H9 (cell line): Measurements from ENCODE around the gene AQP2. TPM values are rescaled to one million over a fixed set of nuclear protein-coding genes. Genes with fewer than 3 reads are reported as not detected.

Experiments used
- DNase-seq: peaks from one replicate; pipeline ENCODE4 v3.0.0-alpha.2; 2017
- H2AFZ ChIP-seq: one replicate; pipeline ENCODE4 v1.6.1; 2013; ENCODE audit warnings: mild to moderate bottlenecking, low read length, control low read depth, moderate library complexity
- H2AK5ac ChIP-seq: 2 replicates; pipeline ENCODE4 v1.6.1; 2013; ENCODE audit warnings: low read length, control low read depth, mixed read lengths; ENCODE audit not compliant: insufficient read length
- H2BK120ac ChIP-seq: one replicate; pipeline ENCODE4 v1.6.1; 2013; ENCODE audit warnings: low read depth, mild to moderate bottlenecking, low read length, control low read depth, inconsistent platforms; ENCODE audit not compliant: poor library complexity, severe bottlenecking
- H2BK12ac ChIP-seq: 2 replicates; pipeline ENCODE4 v1.6.1; 2013; ENCODE audit warnings: low read length, control low read depth, mixed read lengths, low read depth; ENCODE audit not compliant: insufficient read length
- H2BK15ac ChIP-seq: 2 replicates; pipeline ENCODE4 v1.6.1; 2013; ENCODE audit warnings: low read depth, low read length, control low read depth
- H2BK20ac ChIP-seq: one replicate; pipeline ENCODE4 v1.6.1; 2013; ENCODE audit warnings: low read depth, mild to moderate bottlenecking, low read length, control low read depth, inconsistent platforms; ENCODE audit not compliant: poor library complexity, severe bottlenecking
- H2BK5ac ChIP-seq: 2 replicates; pipeline ENCODE4 v1.6.1; 2013; ENCODE audit warnings: low read length, control low read depth, mixed read lengths; ENCODE audit not compliant: insufficient read length
- H3K14ac ChIP-seq: 2 replicates; pipeline ENCODE4 v1.6.1; 2013; ENCODE audit warnings: low read length, control low read depth; ENCODE audit not compliant: insufficient read depth
- H3K18ac ChIP-seq: 2 replicates; pipeline ENCODE4 v1.6.1; 2013; ENCODE audit warnings: low read depth, mild to moderate bottlenecking, mixed read lengths, low read length, control low read depth; ENCODE audit not compliant: insufficient read length
- H3K23ac ChIP-seq: 2 replicates; pipeline ENCODE4 v1.6.1; 2013; ENCODE audit warnings: low read length, control low read depth, mixed read lengths, low read depth; ENCODE audit not compliant: insufficient read length
- H3K23me2 ChIP-seq: 2 replicates; pipeline ENCODE4 v1.6.1; 2013; ENCODE audit warnings: low read depth, mild to moderate bottlenecking, mixed read lengths, low read length, control low read depth; ENCODE audit not compliant: insufficient read length, poor library complexity, severe bottlenecking
- H3K27ac ChIP-seq: 2 replicates; pipeline ENCODE4 v1.5.1; 2013; ENCODE audit warnings: low read length, control low read depth, mixed read lengths, low read depth; ENCODE audit not compliant: insufficient read length
- H3K27me3 ChIP-seq: 2 replicates; pipeline ENCODE4 v1.6.1; 2013; ENCODE audit warnings: low read length, control low read depth, inconsistent platforms; ENCODE audit not compliant: insufficient read depth
- H3K4ac ChIP-seq: 2 replicates; pipeline ENCODE4 v1.6.1; 2013; ENCODE audit warnings: low read depth, mild to moderate bottlenecking, control low read depth, inconsistent platforms, low read length, moderate library complexity
- H3K4me1 ChIP-seq: 2 replicates; pipeline ENCODE4 v1.6.1; 2013; ENCODE audit warnings: low read length, control low read depth, inconsistent platforms; ENCODE audit not compliant: insufficient read depth
- H3K4me2 ChIP-seq: 2 replicates; pipeline ENCODE4 v1.6.1; 2013; ENCODE audit warnings: low read length, control low read depth, mixed read lengths; ENCODE audit not compliant: insufficient read length, insufficient read depth
- H3K56ac ChIP-seq: 2 replicates; pipeline ENCODE4 v1.6.1; 2013; ENCODE audit warnings: low read depth, mild to moderate bottlenecking, mixed read lengths, low read length, control low read depth; ENCODE audit not compliant: insufficient read length
- H3K79me1 ChIP-seq: 2 replicates; pipeline ENCODE4 v1.6.1; 2013; ENCODE audit warnings: low read depth, mild to moderate bottlenecking, moderate library complexity, low read length, control low read depth, inconsistent platforms; ENCODE audit not compliant: insufficient read depth, poor library complexity, severe bottlenecking
- H3K79me2 ChIP-seq: 2 replicates; pipeline ENCODE4 v1.6.1; 2013; ENCODE audit warnings: low read length, control low read depth, inconsistent platforms; ENCODE audit not compliant: insufficient read depth
- H3K9ac ChIP-seq: 2 replicates; pipeline ENCODE4 v1.6.1; 2013; ENCODE audit warnings: low read length, control low read depth, mixed read lengths; ENCODE audit not compliant: insufficient read length; ENCODE audit errors: extremely low read depth
- H3K9me3 ChIP-seq: one replicate; pipeline ENCODE4 v1.6.1; 2013; ENCODE audit warnings: low read depth, low read length, inconsistent platforms; ENCODE audit not compliant: control insufficient read depth
- H3T11ph ChIP-seq: one replicate; pipeline ENCODE4 v1.6.1; 2013; ENCODE audit warnings: mild to moderate bottlenecking, low read length, control low read depth, inconsistent platforms
- H4K20me1 ChIP-seq: one replicate; pipeline ENCODE4 v1.6.1; 2013; ENCODE audit not compliant: control insufficient read depth, insufficient read length, insufficient read depth
- H4K5ac ChIP-seq: 2 replicates; pipeline ENCODE4 v1.6.1; 2013; ENCODE audit warnings: low read depth, mild to moderate bottlenecking, mixed read lengths, low read length, control low read depth; ENCODE audit not compliant: insufficient read length
- H4K8ac ChIP-seq: replicated peaks from 2 replicates; pipeline ENCODE4 v1.6.1; 2013; ENCODE audit warnings: low read length, control low read depth, mixed read lengths, low read depth; ENCODE audit not compliant: insufficient read length
- H4K91ac ChIP-seq: 2 replicates; pipeline ENCODE4 v1.6.1; 2013; ENCODE audit warnings: low read depth, mild to moderate bottlenecking, moderate library complexity, mixed read lengths, low read length, control low read depth; ENCODE audit not compliant: insufficient read length
- H3K27ac Mint-ChIP-seq, 3 experiments: 2 replicates in 2 of 3; 3 replicates in 1 of 3; pipeline ENCODE4 v1.8.0; 2020 to 2021; ENCODE audit warnings: mixed read lengths in 3 of 3, mild to moderate bottlenecking in 1 of 3, moderate library complexity in 1 of 3
- H3K27me3 Mint-ChIP-seq: 2 replicates; pipeline ENCODE4 v1.8.0; 2021; ENCODE audit warnings: low read depth, mild to moderate bottlenecking, moderate library complexity, mixed read lengths
- H3K36me3 Mint-ChIP-seq, 3 experiments: 2 replicates in 2 of 3; 3 replicates in 1 of 3; pipeline ENCODE4 v1.8.0; 2020 to 2021; ENCODE audit warnings: low read depth in 3 of 3, mixed read lengths in 3 of 3; ENCODE audit not compliant: insufficient read depth in 1 of 3
- H3K4me1 Mint-ChIP-seq, 2 experiments: 2 replicates each; pipeline ENCODE4 v1.8.0; 2020; ENCODE audit warnings: mixed read lengths in 2 of 2
- H3K4me3 Mint-ChIP-seq, 2 experiments: 2 replicates in 1 of 2; 3 replicates in 1 of 2; pipeline ENCODE4 v1.8.0; 2020 to 2021; ENCODE audit warnings: mild to moderate bottlenecking in 2 of 2, mixed read lengths in 2 of 2, moderate library complexity in 1 of 2
- H3K9me3 Mint-ChIP-seq, 2 experiments: 2 replicates in 1 of 2; 3 replicates in 1 of 2; pipeline ENCODE4 v1.8.0; 2020; ENCODE audit warnings: mild to moderate bottlenecking in 2 of 2, mixed read lengths in 2 of 2, moderate library complexity in 1 of 2
- WGBS: extraction: QIAGEN DNeasy Blood & Tissue Kit; methylation state at CpG from one replicate; pipeline ENCODE4 v1.1.7; 2013; ENCODE audit warnings: missing lambda C conversion rate, low lambda C conversion rate, mixed read lengths; ENCODE audit not compliant: insufficient read length; ENCODE audit errors: extremely low coverage; 5-methylcytosine and 5-hydroxymethylcytosine counted together
- total RNA-seq: library from RNA; stranded (reverse); gene quantifications from 2 replicates; pipeline ENCODE4 v1.2.1, GENCODE V29; 2021
- TF ChIP-seq, protein P1 (sequence below): fragments of 200-600 bp; sonication (generic); conservative IDR thresholded peaks from 3 replicates; pipeline ENCODE4 v1.8.0; 2021; ENCODE audit warnings: antibody characterized with exemption, mild to moderate bottlenecking

AQP2 gene
- total RNA-seq, 1 experiment from 2014 or later, result not detected

DNA sequence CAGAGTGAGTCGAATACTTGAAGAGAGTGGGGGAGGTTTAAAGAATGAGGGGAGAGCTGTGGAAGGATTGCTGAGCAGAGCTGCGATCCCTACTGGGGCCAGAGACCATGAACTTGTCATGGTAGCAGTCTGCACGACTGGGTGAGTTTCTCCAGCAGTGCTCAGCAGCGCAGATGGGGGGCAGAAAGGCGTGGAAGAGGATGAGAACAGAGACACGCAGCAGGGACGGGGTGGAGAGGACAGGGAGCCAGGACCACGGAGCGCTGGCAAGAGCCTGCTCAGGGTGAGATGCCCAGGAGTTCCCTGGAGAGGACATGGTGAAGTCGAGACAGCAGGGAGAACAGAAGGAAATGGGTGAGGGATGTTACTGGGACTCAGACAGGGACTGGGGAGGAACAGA, 20.1 kb downstream of the AQP2 start:
- H3K9me3 ChIP-seq, result no peaks in the 10 kb centered on the region
- H2BK20ac ChIP-seq, result no peak overlapping the region
- H3K79me2 ChIP-seq, result no peaks in the 10 kb centered on the region
- WGBS, result no CpG with 5 or more reads among the region's 10 CpGs
- H3K4me2 ChIP-seq, result no peak overlapping the region
- no peak overlapping the region for H4K8ac ChIP-seq
- Mint-ChIP-seq H3K4me1 (peaks cover 17 to 18% of the 10 kb centered on the region in 2 experiments), H3K27ac (no peak overlapping the region), H3K36me3 (no peaks in the 10 kb centered on the region), H3K4me3 (no peak overlapping the region), H3K9me3 (no peaks in the 10 kb centered on the region), H3K27me3 (peaks cover 16% of the 10 kb centered on the region)
- no peaks in the 10 kb centered on the region for H4K20me1 ChIP-seq
- H2AFZ ChIP-seq, result no peak overlapping the region
- H3K27ac ChIP-seq, result no peak overlapping the region
- TF ChIP-seq, protein P1, sequence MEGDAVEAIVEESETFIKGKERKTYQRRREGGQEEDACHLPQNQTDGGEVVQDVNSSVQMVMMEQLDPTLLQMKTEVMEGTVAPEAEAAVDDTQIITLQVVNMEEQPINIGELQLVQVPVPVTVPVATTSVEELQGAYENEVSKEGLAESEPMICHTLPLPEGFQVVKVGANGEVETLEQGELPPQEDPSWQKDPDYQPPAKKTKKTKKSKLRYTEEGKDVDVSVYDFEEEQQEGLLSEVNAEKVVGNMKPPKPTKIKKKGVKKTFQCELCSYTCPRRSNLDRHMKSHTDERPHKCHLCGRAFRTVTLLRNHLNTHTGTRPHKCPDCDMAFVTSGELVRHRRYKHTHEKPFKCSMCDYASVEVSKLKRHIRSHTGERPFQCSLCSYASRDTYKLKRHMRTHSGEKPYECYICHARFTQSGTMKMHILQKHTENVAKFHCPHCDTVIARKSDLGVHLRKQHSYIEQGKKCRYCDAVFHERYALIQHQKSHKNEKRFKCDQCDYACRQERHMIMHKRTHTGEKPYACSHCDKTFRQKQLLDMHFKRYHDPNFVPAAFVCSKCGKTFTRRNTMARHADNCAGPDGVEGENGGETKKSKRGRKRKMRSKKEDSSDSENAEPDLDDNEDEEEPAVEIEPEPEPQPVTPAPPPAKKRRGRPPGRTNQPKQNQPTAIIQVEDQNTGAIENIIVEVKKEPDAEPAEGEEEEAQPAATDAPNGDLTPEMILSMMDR, result no peak
- H3K18ac ChIP-seq, result no peak overlapping the region
- H3K9ac ChIP-seq, result no peak overlapping the region
- no peak overlapping the region for H2BK5ac ChIP-seq
- no peak overlapping the region for H3T11ph ChIP-seq
- H4K91ac ChIP-seq, result no peak overlapping the region
- H3K14ac ChIP-seq, result no peak overlapping the region
- peaks cover 2% of the 10 kb centered on the region; the same call in 1 of the 2 replicates for H3K27me3 ChIP-seq
- H4K5ac ChIP-seq, result no peak overlapping the region
- no peak overlapping the region for H3K56ac ChIP-seq
- no peak overlapping the region for H3K4ac ChIP-seq
- H3K23me2 ChIP-seq, result no peaks in the 10 kb centered on the region
- H2BK12ac ChIP-seq, result no peak overlapping the region
- no peak overlapping the region for H2BK15ac ChIP-seq
- H3K23ac ChIP-seq, result no peak overlapping the region
- no peak overlapping the region for H2AK5ac ChIP-seq
- H3K4me1 ChIP-seq, result no peaks in the 10 kb centered on the region
- H2BK120ac ChIP-seq, result no peak overlapping the region
- H3K79me1 ChIP-seq, result no peaks in the 10 kb centered on the region
- DNase-seq, result no peak
